ENCODE measurements around the gene WDR44.
A peak's percentile ranks its signal among the peaks of the same experiment; 100 is the strongest.
"Not testable (repeated sequence)": the region's sequence is repeated elsewhere in the genome, so short reads cannot be mapped to it uniquely, and the experiment has no call there.

WDR44 gene

GRCh38 chrX:118345464-118346257 lies at the start of gene WDR44:
Gene WDR44 (plus strand): TSS chrX:118346106. CDS start chrX:118346504, 398 bp downstream.
- peak; percentile 95 for DNase-seq (ENCODE audit: low spot score)

DNA sequence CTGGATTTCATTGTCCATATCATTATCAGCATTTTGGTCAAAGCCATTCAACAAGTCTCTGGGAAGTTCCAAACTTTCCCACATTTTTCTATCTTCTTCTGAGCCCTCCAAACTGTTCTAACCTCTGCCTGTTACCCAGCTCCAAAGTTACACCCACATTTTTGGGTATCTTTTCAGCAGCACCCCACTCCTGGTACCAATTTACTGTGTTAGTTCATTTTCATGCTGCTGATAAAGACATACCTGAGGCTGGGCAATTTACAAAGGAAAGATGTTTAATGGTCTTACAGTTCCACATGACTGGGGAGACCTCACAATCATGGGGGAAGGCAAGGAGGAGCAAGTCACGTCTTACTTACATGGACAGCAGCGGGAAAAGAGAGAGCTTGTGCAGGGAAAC lies 40.1 kb upstream of the WDR44 start:
- DNase-seq (ENCODE audit: low spot score), result not testable (repeated sequence)

- no peak for DNase-seq (ENCODE audit: low spot score)
Observed at GRCh38 chrX:118315529-118315928, 30.4 kb upstream of the WDR44 start.

DNA sequence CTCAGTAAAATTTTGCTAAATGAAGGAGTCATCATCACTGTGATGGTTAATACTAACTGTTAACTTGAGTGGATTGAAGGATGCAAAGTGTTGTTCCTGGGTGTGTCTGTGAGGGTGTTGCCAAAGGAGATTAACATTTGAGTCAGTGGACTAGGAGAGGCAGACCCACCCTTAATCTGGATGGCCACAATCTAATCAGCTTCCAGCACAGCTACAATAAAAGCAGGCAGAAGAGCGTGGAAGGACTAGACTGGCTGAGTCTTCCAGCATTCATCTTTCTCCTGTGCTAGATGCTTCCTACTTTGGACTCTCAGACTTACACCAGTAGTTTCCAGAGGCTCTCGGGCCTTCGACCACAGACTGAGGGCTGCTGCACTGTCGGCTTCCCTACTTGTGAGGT lies 21.3 kb upstream of the WDR44 start:
- no peak for DNase-seq (ENCODE audit: low spot score)

DNA sequence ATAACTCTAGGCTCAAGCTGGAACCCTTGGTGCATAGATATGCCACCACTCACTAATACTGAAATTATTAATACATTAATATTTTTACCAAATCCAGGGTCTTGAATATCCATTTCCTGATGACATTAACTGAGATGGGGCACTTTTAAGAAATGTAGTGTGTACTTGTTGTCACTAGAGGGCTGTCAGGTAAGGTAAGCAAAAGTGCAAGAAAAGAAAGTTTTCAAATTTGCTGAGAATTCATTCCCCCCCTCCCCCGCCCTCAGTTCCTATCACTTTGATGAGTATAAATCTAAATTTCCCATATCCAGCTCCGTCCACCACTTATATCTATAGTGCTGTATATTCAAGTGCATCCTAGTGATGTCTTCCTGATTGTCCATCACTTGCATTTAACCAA lies 20.5 kb upstream of the WDR44 start:
- no peak for DNase-seq (ENCODE audit: low spot score)

DNA sequence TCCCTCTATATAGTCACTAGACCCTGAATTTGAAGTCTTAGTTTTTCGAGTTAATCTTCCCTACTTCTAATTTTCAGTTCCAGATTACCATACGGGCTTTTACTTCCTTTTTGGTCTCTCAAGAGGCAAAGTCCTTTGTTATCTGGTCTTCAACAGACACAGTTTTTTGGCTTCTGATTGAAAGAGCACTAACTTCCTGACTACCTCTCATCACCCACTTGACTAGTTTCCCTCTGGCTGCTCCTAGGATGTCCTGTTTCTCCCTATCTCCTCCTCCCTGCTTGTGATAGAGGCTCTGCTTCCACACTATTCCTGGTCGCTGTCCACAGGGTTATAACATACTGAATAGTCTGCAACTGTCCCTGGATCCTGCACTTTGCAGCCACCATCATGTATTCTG lies 16.7 kb upstream of the WDR44 start:
- no peak for DNase-seq (ENCODE audit: low spot score)

DNA sequence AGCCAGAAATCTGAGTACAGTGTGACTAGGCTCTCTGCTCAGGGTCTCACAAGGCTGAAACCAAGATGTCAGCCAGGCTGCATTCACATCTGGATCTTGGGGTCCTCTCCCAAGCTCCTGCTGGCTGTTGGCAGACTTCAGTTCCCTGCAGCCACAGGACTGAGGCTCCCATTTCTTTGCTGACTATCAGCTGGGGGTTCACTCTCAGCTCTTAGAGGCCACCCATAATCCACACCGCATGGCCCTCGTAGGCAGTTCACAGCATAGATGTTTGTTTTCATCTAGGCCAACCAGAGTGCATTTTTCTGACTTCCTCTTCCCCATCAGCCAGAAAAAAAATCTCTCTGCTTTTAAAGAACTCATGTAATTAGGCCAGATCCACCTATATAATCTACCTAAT lies 8.2 kb upstream of the WDR44 start:
- DNase-seq (ENCODE audit: low spot score), result no peak

- no peak for DNase-seq (ENCODE audit: low spot score)
Observed at GRCh38 chrX:118338930-118339329, 7.0 kb upstream of the WDR44 start.

DNA sequence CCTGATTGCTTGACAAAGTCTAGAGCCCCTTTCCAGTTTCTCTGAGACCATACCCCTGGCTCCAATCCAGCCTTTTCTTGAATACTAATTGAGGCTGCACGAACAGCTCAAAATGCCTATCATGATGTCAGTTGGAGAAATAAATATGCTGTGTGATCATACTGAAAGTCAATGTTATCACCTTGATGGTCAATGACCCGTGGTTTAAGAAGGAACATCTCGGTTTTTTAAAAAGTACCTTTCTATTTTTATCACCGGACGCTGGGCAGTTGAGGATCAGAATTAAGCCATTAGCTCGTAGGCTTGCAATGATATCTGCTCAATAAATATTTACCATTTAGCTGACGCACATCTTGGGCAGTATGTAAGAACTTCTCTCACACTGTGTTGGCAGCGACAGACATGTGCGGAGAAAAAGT lies 852 bp upstream of the WDR44 start:
- DNase-seq (ENCODE audit: low spot score), result no peak

GRCh38 chrX:118346258-118347094 lies 570 bp downstream of the WDR44 start:
- DNase-seq (ENCODE audit: low spot score), result peak; percentile 62

- DNase-seq (ENCODE audit: low spot score), result peak; percentile 44
Observed at GRCh38 chrX:118347131-118347530, 1.2 kb downstream of the WDR44 start.

DNA sequence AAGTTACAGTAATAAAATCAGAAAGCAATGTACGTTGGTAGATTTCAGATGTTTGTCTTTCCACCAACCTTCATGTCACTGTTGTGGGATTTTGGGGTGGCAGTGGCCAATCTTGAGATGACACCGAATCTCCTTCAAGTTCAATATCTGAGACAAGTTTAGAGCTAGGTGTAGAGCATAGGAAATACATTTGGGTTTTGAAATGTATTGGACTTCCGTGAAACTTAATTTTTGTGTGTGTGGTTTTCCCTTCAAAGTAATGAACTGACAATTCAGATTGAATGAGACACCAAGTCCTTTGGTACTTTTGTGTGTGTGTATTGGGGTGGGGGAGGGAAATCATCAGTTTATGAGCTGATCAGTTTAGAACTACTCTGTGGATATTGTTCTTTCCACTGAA lies 1.8 kb downstream of the WDR44 start:
- DNase-seq (ENCODE audit: low spot score), result no peak

DNA sequence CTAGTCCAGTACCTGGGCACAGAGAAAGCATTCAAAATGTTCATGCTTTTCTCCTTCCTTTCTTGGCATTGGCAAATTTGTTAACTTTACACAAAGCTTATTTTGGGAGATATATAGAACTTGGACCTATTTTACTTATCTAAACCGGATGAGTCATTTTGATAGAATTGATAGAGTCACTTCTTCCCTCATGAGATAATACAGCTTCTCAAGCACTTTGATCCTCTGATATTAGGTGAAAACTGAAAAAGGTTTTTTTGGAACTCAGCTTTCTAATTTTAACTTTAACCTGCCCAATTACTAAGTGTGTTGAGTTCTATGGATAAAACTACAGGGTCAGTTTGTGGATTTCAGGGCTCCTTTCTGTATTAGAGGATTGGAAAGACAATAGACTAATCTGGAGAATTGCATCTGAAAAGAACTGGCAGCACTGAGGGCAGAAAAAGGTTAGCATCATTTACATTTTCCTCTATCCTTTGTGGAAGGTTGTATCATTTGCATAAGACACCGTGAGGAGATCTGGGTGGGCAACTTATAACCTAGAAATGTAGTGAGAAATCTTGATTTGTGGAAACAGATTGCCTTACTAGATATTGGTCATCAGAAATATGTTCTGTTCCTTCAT lies 2.4 kb downstream of the WDR44 start:
- no peak for DNase-seq (ENCODE audit: low spot score)

GRCh38 chrX:118349188-118349587 lies 3.3 kb downstream of the WDR44 start:
- DNase-seq (ENCODE audit: low spot score), result no peak

GRCh38 chrX:118350221-118350620 lies 4.3 kb downstream of the WDR44 start:
- no peak for DNase-seq (ENCODE audit: low spot score)

GRCh38 chrX:118350706-118351105 lies 4.8 kb downstream of the WDR44 start:
- DNase-seq (ENCODE audit: low spot score), result no peak

DNA sequence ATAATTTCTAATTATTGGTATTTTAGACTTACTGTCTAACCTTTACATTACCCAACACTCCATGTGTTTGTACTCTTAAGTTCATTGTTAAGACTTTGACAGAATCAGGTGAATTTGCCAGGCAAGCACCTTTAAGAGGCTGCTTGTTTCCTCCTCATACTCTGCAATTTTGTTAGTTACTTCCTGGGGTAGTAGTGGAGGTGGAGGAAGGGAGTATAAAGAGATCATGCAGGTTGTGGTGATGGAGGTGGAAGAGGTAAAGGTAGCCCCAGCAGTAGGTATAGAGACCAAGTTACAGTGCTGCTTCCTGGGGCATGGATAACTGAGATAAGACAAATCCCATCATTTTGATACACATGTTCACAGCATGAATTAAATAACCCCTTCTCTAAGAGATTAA lies 6.7 kb downstream of the WDR44 start:
- DNase-seq (ENCODE audit: low spot score), result no peak

- no peak for DNase-seq (ENCODE audit: low spot score)
Observed at GRCh38 chrX:118353081-118353850, 7.4 kb downstream of the WDR44 start.

DNA sequence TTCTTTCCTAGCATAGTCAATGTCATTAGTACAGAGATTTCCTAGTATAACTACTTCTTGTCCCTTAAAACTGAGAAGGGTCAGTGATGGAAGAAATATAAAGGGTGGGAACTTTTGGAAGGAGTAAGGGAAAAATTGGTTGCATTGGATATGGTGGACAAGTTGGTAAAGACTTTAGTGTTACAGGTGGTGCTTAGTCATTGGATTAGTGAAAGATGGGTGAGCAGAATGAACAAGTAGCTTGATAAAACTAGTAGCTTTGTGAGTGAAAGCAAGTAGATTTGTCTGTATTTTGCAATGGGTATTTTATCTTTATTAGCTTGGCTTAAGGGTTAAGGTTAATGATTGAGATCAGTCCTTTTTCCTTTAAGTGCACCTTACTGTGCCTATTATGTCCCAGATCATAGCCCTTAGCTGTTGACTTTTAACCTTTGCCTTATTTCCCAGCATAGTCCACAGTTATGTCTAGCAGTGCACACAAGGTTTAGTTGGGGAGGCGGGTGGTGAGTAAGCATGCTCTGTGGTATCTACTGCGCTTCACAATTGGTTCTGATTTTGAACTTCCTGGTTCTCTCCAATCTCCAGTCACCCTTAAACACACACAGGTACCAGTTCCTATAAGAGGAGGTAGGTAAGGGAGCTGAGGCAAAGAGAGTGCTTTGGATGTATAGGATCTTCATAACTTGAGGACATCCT lies 9.5 kb downstream of the WDR44 start:
- no peak for DNase-seq (ENCODE audit: low spot score)

- DNase-seq (ENCODE audit: low spot score), result no peak
Observed at GRCh38 chrX:118356154-118356701, 10.3 kb downstream of the WDR44 start.

Measured in hematopoietic multipotent progenitor cell treated with erythropoietin and hydrocortisone succinate and interleukin-3 and kit ligand, for 17 days (in vitro differentiated cells).